Thyroid gland (tissue), 4 donors: Measurements from ENCODE around the gene FRMPD1.

Source experiments
- POLR2A ChIP-seq, 2 donors: fragments of 450-650 bp; IDR thresholded peaks; one replicate each; pipeline ENCODE4 v1.6.1; 2017; ENCODE audit warnings: antibody characterized with exemption in 2 of 2, mild to moderate bottlenecking in 2 of 2, moderate library complexity in 1 of 2
- TF ChIP-seq, protein P1 (sequence below), 6 experiments: fragments of 200-600 bp in 3 of 6; fragments of 450-650 bp in 3 of 6; sonication (generic) in 3 of 6; IDR thresholded peaks; one replicate each; pipeline ENCODE4 v1.5.1; 2016 to 2019; ENCODE audit warnings: antibody characterized with exemption in 6 of 6, mild to moderate bottlenecking in 2 of 6, inconsistent platforms in 1 of 6, moderate library complexity in 1 of 6

DNA sequence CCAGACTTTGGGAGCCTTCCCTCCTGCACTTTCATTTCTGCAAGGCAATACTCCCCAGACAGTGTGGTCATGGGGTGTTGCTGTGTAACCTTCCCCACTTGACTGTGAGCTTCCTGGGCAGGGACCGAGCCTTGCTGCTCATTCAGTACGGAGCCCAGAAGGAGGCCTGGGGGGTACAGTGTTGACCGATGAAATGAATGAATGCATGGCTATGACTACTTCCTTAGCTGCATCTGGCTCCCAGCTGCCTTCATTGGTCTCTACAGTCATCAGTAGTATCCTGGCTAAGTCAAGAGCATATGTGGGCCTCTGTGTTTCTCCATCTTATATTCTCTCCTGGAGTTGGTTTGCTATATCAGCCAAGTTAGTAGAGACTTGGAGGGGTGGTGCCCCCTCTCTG is 9.9 kb downstream of the FRMPD1 start:
- TF ChIP-seq, protein P1, sequence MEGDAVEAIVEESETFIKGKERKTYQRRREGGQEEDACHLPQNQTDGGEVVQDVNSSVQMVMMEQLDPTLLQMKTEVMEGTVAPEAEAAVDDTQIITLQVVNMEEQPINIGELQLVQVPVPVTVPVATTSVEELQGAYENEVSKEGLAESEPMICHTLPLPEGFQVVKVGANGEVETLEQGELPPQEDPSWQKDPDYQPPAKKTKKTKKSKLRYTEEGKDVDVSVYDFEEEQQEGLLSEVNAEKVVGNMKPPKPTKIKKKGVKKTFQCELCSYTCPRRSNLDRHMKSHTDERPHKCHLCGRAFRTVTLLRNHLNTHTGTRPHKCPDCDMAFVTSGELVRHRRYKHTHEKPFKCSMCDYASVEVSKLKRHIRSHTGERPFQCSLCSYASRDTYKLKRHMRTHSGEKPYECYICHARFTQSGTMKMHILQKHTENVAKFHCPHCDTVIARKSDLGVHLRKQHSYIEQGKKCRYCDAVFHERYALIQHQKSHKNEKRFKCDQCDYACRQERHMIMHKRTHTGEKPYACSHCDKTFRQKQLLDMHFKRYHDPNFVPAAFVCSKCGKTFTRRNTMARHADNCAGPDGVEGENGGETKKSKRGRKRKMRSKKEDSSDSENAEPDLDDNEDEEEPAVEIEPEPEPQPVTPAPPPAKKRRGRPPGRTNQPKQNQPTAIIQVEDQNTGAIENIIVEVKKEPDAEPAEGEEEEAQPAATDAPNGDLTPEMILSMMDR (IDR thresholded peaks at IDR 0.05): no peak
- no peak for TF ChIP-seq POLR2A (IDR thresholded peaks at IDR 0.05)
